Panc1 (cell line): ENCODE measurements around the gene TRDMT1.

Experiments
- CTCF ChIP-seq: fragments of 450-650 bp; IDR thresholded peaks from 2 replicates; pipeline ENCODE4 v1.5.1; 2017; ENCODE audit warnings: mild to moderate bottlenecking
- POLR2AphosphoS5 ChIP-seq: IDR thresholded peaks from 2 replicates; pipeline ENCODE4 v1.6.1; 2012; ENCODE audit warnings: mild to moderate bottlenecking, low read depth, low read length, moderate library complexity
- TCF7L2 ChIP-seq: IDR thresholded peaks from 2 replicates; pipeline ENCODE4 v1.6.1; 2011; ENCODE audit warnings: mild to moderate bottlenecking, low read depth, low read length, inconsistent platforms
- TF ChIP-seq, protein P1 (sequence below), 2 experiments: IDR thresholded peaks; 2 replicates each; pipeline ENCODE4 v1.6.1; 2011 to 2012; ENCODE audit warnings: low read depth in 2 of 2, control low read depth in 1 of 2, low read length in 1 of 2, mild to moderate bottlenecking in 1 of 2, moderate library complexity in 1 of 2; ENCODE audit not compliant: insufficient read depth in 1 of 2

- TF ChIP-seq CTCF, result peak; percentile 50; the same call in 1 of the 2 replicates
- TF ChIP-seq POLR2AphosphoS5, result no peak
- no peak for TF ChIP-seq TCF7L2
- TF ChIP-seq, protein P1, sequence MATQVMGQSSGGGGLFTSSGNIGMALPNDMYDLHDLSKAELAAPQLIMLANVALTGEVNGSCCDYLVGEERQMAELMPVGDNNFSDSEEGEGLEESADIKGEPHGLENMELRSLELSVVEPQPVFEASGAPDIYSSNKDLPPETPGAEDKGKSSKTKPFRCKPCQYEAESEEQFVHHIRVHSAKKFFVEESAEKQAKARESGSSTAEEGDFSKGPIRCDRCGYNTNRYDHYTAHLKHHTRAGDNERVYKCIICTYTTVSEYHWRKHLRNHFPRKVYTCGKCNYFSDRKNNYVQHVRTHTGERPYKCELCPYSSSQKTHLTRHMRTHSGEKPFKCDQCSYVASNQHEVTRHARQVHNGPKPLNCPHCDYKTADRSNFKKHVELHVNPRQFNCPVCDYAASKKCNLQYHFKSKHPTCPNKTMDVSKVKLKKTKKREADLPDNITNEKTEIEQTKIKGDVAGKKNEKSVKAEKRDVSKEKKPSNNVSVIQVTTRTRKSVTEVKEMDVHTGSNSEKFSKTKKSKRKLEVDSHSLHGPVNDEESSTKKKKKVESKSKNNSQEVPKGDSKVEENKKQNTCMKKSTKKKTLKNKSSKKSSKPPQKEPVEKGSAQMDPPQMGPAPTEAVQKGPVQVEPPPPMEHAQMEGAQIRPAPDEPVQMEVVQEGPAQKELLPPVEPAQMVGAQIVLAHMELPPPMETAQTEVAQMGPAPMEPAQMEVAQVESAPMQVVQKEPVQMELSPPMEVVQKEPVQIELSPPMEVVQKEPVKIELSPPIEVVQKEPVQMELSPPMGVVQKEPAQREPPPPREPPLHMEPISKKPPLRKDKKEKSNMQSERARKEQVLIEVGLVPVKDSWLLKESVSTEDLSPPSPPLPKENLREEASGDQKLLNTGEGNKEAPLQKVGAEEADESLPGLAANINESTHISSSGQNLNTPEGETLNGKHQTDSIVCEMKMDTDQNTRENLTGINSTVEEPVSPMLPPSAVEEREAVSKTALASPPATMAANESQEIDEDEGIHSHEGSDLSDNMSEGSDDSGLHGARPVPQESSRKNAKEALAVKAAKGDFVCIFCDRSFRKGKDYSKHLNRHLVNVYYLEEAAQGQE (IDR thresholded peaks at IDR 0.05; ENCODE audit: insufficient read depth in 1 of 2, low read depth in 2 of 2, low read length in 1 of 2), result no peak
These were observed 48.3 kb upstream of the TRDMT1 start for GRCh38 chr10:17249820-17250219.
